ENCODE measurements around the gene THOC6. TPM values are rescaled to one million over a fixed set of nuclear protein-coding genes. Genes with fewer than 3 reads are reported as not detected.

Gene THOC6
- total RNA-seq, 1 experiment from 2014 or later, result 76.5 TPM

DNA sequence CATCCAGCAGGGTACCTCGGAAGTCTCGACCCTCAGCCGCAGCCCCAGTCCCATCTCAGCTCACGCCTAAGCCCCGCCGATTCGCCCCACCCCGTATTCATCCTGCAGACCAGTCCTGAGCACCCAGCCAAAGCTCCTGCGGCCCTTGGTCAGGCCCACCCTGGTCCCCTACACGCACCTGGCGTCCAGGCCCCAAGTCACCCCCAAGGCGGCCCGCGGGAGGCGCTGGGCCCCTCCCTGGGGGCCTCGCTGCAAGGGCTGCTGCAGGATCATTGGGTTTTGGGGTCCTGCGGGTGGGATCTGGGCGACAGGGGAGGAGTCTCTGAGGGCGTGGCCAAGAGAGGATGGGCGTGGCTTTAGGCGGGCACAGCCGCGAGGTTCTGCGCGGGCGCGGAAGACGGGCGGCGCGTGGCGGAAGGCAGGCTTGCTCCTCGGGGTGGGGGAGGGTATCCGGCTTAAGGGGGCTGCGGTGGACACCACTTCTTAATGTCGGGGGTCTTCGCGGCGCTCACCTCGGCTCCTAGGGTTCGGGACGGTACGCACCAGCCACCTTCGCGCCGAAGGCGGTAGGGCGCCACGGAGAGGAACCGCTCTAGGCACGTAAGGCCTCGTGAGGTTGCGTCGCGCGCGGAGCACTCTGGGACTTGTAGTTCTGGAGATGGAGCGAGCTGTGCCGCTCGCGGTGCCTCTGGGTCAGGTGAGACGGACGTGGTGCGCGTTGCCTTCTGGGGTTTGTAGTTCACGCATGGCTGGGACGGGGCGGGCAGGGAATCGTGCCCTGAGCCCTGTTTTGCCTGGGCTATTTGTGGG lies at the start of gene THOC6, which contains the start of gene HCFC1R1 (continued):
- TF ChIP-seq, protein P1, sequence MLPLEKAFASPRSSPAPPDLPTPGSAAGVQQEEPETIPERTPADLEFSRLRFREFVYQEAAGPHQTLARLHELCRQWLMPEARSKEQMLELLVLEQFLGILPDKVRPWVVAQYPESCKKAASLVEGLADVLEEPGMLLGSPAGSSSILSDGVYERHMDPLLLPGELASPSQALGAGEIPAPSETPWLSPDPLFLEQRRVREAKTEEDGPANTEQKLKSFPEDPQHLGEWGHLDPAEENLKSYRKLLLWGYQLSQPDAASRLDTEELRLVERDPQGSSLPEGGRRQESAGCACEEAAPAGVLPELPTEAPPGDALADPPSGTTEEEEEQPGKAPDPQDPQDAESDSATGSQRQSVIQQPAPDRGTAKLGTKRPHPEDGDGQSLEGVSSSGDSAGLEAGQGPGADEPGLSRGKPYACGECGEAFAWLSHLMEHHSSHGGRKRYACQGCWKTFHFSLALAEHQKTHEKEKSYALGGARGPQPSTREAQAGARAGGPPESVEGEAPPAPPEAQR (CRISPR knock-in tag; IDR thresholded peaks at IDR 0.05), result no peak
- TF ChIP-seq, protein P2, sequence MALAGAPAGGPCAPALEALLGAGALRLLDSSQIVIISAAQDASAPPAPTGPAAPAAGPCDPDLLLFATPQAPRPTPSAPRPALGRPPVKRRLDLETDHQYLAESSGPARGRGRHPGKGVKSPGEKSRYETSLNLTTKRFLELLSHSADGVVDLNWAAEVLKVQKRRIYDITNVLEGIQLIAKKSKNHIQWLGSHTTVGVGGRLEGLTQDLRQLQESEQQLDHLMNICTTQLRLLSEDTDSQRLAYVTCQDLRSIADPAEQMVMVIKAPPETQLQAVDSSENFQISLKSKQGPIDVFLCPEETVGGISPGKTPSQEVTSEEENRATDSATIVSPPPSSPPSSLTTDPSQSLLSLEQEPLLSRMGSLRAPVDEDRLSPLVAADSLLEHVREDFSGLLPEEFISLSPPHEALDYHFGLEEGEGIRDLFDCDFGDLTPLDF (CRISPR knock-in tag; IDR thresholded peaks at IDR 0.05), result no peak
- TF ChIP-seq ESRRA (CRISPR knock-in tag; IDR thresholded peaks at IDR 0.05; ENCODE audit: borderline replicate concordance), result no peak
- no peak; the same call in 1 of the 2 replicates for TF ChIP-seq E2F4 (CRISPR knock-in tag; IDR thresholded peaks at IDR 0.05; ENCODE audit: borderline replicate concordance, low read depth)
- TF ChIP-seq GRHL2 (CRISPR knock-in tag; IDR thresholded peaks at IDR 0.05; ENCODE audit: insufficient replicate concordance, severe bottlenecking), result no peak
- TF ChIP-seq TCF7 (CRISPR knock-in tag; IDR thresholded peaks at IDR 0.05; ENCODE audit: low read depth), result no peak
- TF ChIP-seq CREM (CRISPR knock-in tag; IDR thresholded peaks at IDR 0.05), result no peak; the same call in 1 of the 2 replicates
- TF ChIP-seq, protein P3, sequence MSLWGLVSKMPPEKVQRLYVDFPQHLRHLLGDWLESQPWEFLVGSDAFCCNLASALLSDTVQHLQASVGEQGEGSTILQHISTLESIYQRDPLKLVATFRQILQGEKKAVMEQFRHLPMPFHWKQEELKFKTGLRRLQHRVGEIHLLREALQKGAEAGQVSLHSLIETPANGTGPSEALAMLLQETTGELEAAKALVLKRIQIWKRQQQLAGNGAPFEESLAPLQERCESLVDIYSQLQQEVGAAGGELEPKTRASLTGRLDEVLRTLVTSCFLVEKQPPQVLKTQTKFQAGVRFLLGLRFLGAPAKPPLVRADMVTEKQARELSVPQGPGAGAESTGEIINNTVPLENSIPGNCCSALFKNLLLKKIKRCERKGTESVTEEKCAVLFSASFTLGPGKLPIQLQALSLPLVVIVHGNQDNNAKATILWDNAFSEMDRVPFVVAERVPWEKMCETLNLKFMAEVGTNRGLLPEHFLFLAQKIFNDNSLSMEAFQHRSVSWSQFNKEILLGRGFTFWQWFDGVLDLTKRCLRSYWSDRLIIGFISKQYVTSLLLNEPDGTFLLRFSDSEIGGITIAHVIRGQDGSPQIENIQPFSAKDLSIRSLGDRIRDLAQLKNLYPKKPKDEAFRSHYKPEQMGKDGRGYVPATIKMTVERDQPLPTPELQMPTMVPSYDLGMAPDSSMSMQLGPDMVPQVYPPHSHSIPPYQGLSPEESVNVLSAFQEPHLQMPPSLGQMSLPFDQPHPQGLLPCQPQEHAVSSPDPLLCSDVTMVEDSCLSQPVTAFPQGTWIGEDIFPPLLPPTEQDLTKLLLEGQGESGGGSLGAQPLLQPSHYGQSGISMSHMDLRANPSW (CRISPR knock-in tag; conservative IDR thresholded peaks at IDR 0.05; ENCODE audit: low read depth), result no peak
- no peak for TF ChIP-seq JAZF1 (CRISPR knock-in tag; IDR thresholded peaks at IDR 0.05)
- no peak; the same call in 1 of the 2 replicates for TF ChIP-seq CREB1 (CRISPR knock-in tag; IDR thresholded peaks at IDR 0.05)
- TF ChIP-seq KAT7 (CRISPR knock-in tag; IDR thresholded peaks at IDR 0.05; ENCODE audit: borderline replicate concordance), result no peak
- TF ChIP-seq CBFB (CRISPR knock-in tag; IDR thresholded peaks at IDR 0.05; ENCODE audit: low read depth), result no peak
- peak; percentile 76; the same call in 1 of the 2 replicates for TF ChIP-seq ZNF219 (CRISPR knock-in tag; IDR thresholded peaks at IDR 0.05; ENCODE audit: borderline replicate concordance)
- 0 out of 2 replicates have a peak, but pooled peaks have one; percentile 13 for TF ChIP-seq ZNF263 (CRISPR knock-in tag; IDR thresholded peaks at IDR 0.05; ENCODE audit: low read depth)
- TF ChIP-seq, protein P4, sequence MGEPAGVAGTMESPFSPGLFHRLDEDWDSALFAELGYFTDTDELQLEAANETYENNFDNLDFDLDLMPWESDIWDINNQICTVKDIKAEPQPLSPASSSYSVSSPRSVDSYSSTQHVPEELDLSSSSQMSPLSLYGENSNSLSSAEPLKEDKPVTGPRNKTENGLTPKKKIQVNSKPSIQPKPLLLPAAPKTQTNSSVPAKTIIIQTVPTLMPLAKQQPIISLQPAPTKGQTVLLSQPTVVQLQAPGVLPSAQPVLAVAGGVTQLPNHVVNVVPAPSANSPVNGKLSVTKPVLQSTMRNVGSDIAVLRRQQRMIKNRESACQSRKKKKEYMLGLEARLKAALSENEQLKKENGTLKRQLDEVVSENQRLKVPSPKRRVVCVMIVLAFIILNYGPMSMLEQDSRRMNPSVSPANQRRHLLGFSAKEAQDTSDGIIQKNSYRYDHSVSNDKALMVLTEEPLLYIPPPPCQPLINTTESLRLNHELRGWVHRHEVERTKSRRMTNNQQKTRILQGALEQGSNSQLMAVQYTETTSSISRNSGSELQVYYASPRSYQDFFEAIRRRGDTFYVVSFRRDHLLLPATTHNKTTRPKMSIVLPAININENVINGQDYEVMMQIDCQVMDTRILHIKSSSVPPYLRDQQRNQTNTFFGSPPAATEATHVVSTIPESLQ (CRISPR knock-in tag; IDR thresholded peaks at IDR 0.05), result no peak
- no peak for TF ChIP-seq NFYB (CRISPR knock-in tag; conservative IDR thresholded peaks at IDR 0.05; ENCODE audit: low read depth)
- peak; percentile 80; the same call in 1 of the 2 replicates for TF ChIP-seq ERG (CRISPR knock-in tag; IDR thresholded peaks at IDR 0.05)
- peak; percentile 72; the same call in 1 of the 2 replicates for TF ChIP-seq TEAD4 (CRISPR knock-in tag; IDR thresholded peaks at IDR 0.05)
- TF ChIP-seq, protein P5, sequence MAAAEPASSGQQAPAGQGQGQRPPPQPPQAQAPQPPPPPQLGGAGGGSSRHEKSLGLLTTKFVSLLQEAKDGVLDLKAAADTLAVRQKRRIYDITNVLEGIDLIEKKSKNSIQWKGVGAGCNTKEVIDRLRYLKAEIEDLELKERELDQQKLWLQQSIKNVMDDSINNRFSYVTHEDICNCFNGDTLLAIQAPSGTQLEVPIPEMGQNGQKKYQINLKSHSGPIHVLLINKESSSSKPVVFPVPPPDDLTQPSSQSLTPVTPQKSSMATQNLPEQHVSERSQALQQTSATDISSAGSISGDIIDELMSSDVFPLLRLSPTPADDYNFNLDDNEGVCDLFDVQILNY (CRISPR knock-in tag; IDR thresholded peaks at IDR 0.05), result peak; percentile 44; the same call in 1 of the 2 replicates
- no peak for TF ChIP-seq GTF2I (CRISPR knock-in tag; conservative IDR thresholded peaks at IDR 0.05)
- TF ChIP-seq NFATC4 (CRISPR knock-in tag; IDR thresholded peaks at IDR 0.05), result peak; percentile 85
- TF ChIP-seq ZNF423 (CRISPR knock-in tag; IDR thresholded peaks at IDR 0.05), result no peak
- no peak for TF ChIP-seq MXD4 (CRISPR knock-in tag; IDR thresholded peaks at IDR 0.05; ENCODE audit: borderline replicate concordance)
- peak; percentile 92 for TF ChIP-seq SP1 (CRISPR knock-in tag; conservative IDR thresholded peaks at IDR 0.05)
- TF ChIP-seq GABPB1 (CRISPR knock-in tag; IDR thresholded peaks at IDR 0.05), result peak; percentile 94
- TF ChIP-seq ZBTB21 (CRISPR knock-in tag; IDR thresholded peaks at IDR 0.05; ENCODE audit: borderline replicate concordance), result no peak; the same call in 1 of the 2 replicates
- no peak for TF ChIP-seq NR1H2 (CRISPR knock-in tag; IDR thresholded peaks at IDR 0.05)
- no peak for TF ChIP-seq NR3C1 (CRISPR knock-in tag; conservative IDR thresholded peaks at IDR 0.05; ENCODE audit: low read depth)
- TF ChIP-seq SMAD4 (CRISPR knock-in tag; IDR thresholded peaks at IDR 0.05), result no peak

All from WTC11 (cell line).